Stomach (tissue), 4 donors: Measurements from ENCODE around the gene SLC25A51.

Experiments
- POLR2A ChIP-seq, 4 donors: fragments of 450-650 bp; IDR thresholded peaks; one replicate each; pipeline ENCODE4 v1.6.1; 2016; ENCODE audit warnings: antibody characterized with exemption in 4 of 4, control low read depth in 2 of 4, mild to moderate bottlenecking in 1 of 4, moderate library complexity in 1 of 4
- TF ChIP-seq, protein P1 (sequence below), 7 experiments: fragments of 450-650 bp in 4 of 7; fragments of 200-600 bp in 3 of 7; sonication (generic) in 3 of 7; IDR thresholded peaks; one replicate each; pipeline ENCODE4 v1.5.1; 2016 to 2019; ENCODE audit warnings: antibody characterized with exemption in 7 of 7, control low read depth in 2 of 7, mild to moderate bottlenecking in 1 of 7

DNA sequence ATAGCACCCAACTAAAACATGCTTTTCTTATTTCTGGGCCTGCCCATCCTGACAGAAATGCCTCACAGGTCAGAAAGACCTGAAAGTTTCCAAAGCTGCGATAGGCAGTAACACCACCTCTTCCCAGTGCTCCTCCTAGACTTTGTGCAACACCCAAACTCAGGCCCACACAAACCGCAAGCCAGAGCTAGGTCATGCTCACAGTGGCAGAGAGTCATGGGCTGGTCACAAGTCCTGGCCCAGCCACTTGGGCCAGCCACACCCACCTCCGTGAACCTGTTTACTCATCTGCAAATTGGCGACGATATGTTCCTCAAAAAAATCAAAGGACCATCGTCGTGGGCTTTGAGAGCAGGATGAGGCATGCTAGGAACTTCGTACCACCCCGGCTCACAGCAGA lies 44.0 kb upstream of the SLC25A51 start:
- TF ChIP-seq POLR2A (IDR thresholded peaks at IDR 0.05), result no peak
- TF ChIP-seq, protein P1, sequence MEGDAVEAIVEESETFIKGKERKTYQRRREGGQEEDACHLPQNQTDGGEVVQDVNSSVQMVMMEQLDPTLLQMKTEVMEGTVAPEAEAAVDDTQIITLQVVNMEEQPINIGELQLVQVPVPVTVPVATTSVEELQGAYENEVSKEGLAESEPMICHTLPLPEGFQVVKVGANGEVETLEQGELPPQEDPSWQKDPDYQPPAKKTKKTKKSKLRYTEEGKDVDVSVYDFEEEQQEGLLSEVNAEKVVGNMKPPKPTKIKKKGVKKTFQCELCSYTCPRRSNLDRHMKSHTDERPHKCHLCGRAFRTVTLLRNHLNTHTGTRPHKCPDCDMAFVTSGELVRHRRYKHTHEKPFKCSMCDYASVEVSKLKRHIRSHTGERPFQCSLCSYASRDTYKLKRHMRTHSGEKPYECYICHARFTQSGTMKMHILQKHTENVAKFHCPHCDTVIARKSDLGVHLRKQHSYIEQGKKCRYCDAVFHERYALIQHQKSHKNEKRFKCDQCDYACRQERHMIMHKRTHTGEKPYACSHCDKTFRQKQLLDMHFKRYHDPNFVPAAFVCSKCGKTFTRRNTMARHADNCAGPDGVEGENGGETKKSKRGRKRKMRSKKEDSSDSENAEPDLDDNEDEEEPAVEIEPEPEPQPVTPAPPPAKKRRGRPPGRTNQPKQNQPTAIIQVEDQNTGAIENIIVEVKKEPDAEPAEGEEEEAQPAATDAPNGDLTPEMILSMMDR (IDR thresholded peaks at IDR 0.05), result no peak
